Fibroblast of peridontal ligament (primary cell): ENCODE results near the gene LAD1.
A peak's percentile ranks its signal among the peaks of the same experiment; 100 is the strongest.

Source experiments
- DNase-seq: peaks from one replicate; pipeline ENCODE4 v3.0.0-alpha.2; 2010; ENCODE audit errors: extremely low read depth

LAD1 gene

GRCh38 chr1:201364808-201365105 lies 34.4 kb downstream of the LAD1 start:
- DNase-seq: no peak

GRCh38 chr1:201363467-201363866 lies 35.7 kb downstream of the LAD1 start:
- DNase-seq: no peak

- DNase-seq: no peak
Measured at GRCh38 chr1:201362906-201363305, 36.2 kb downstream of the LAD1 start.

- peak; percentile 35 for DNase-seq
Measured at GRCh38 chr1:201361652-201362504, 37.2 kb downstream of the LAD1 start.

GRCh38 chr1:201360901-201361651 lies 38.0 kb downstream of the LAD1 start:
- no peak for DNase-seq

GRCh38 chr1:201360486-201360885 lies 38.6 kb downstream of the LAD1 start:
- DNase-seq: no peak

- DNase-seq: no peak
Measured at GRCh38 chr1:201359873-201360210, 39.3 kb downstream of the LAD1 start.

GRCh38 chr1:201359031-201359872 lies 39.9 kb downstream of the LAD1 start:
- DNase-seq: no peak

GRCh38 chr1:201358596-201358995 lies 40.5 kb downstream of the LAD1 start:
- no peak for DNase-seq

GRCh38 chr1:201357636-201358348 lies 41.3 kb downstream of the LAD1 start:
- DNase-seq: no peak

- no peak for DNase-seq
Measured at GRCh38 chr1:201357211-201357610, 41.9 kb downstream of the LAD1 start.

- no peak for DNase-seq
Measured at GRCh38 chr1:201356701-201357100, 42.4 kb downstream of the LAD1 start.

- DNase-seq: no peak
Measured at GRCh38 chr1:201356236-201356635, 42.9 kb downstream of the LAD1 start.

GRCh38 chr1:201355471-201355870 lies 43.7 kb downstream of the LAD1 start:
- DNase-seq: no peak

GRCh38 chr1:201354901-201355295 lies 44.2 kb downstream of the LAD1 start:
- no peak for DNase-seq

GRCh38 chr1:201354151-201354900 lies 44.8 kb downstream of the LAD1 start:
- DNase-seq: no peak

GRCh38 chr1:201353186-201353940 lies 45.8 kb downstream of the LAD1 start:
- no peak for DNase-seq

GRCh38 chr1:201351617-201352016 lies 47.5 kb downstream of the LAD1 start:
- no peak for DNase-seq

- DNase-seq: no peak
Measured at GRCh38 chr1:201350884-201351283, 48.2 kb downstream of the LAD1 start.

- no peak for DNase-seq
Measured at GRCh38 chr1:201350361-201350725, 48.8 kb downstream of the LAD1 start.
